Left renal pelvis (tissue), 4 donors: ENCODE results near the gene ZNF205. TPM values are rescaled to one million over a fixed set of nuclear protein-coding genes. Genes with fewer than 3 reads are reported as not detected.
"Not testable (repeated sequence)": the region's sequence is repeated elsewhere in the genome, so short reads cannot be mapped to it uniquely, and the experiment has no call there.

Experiments used
- DNase-seq, 4 donors: peaks; one replicate each; pipeline ENCODE4 v3.0.0-alpha.2; 2013; ENCODE audit warnings: low read depth in 4 of 4, low spot score in 3 of 4
- polyA plus RNA-seq, 4 donors: library from polyadenylated mRNA; unstranded; fragments of 120-200 nt; gene quantifications; one replicate each; pipeline ENCODE4 v1.2.1, GENCODE V29; 2013; ENCODE audit not compliant: insufficient read length in 4 of 4

ZNF205 gene
- polyA plus RNA-seq, 4 donors: 13.1 to 20.6 (median 15.4) TPM

- no peak for DNase-seq
These were observed 15.4 kb downstream of the ZNF205 start for GRCh38 chr16:3127745-3128144.

GRCh38 chr16:3129137-3130131, 17.0 kb downstream of the ZNF205 start:
- no peak for DNase-seq

DNA sequence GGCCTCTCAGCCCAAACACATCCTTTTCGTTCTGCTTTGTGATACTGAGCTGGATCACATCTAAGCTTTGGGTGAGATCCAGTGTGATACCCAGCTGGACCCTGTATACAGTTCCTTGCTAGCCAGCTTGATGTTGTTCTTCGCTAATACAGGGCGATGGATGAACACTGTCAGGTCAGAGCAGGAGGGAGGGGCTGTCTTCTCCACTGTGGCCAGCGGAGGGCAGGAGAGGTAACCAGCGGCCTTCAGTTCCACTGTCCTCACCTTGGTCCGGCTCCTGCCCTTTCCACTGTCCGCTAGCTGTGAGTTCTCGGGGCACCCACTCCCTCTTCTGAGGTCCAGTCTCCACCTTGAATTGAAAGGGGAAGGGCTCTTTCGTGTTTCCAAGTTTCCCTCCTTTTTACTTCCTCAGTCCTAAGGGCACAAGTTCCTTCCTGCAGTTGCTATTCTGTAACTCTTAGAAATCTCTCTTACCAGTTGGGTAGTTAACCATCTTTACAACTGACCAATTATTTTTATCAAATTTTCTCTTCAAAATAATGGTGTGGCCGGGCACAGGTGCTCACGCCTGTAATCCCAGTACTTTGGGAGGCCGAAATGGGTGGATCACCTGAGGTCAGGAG, 19.5 kb downstream of the ZNF205 start:
- DNase-seq: no peak

GRCh38 chr16:3133844-3134243, 21.5 kb downstream of the ZNF205 start:
- no peak for DNase-seq

DNA sequence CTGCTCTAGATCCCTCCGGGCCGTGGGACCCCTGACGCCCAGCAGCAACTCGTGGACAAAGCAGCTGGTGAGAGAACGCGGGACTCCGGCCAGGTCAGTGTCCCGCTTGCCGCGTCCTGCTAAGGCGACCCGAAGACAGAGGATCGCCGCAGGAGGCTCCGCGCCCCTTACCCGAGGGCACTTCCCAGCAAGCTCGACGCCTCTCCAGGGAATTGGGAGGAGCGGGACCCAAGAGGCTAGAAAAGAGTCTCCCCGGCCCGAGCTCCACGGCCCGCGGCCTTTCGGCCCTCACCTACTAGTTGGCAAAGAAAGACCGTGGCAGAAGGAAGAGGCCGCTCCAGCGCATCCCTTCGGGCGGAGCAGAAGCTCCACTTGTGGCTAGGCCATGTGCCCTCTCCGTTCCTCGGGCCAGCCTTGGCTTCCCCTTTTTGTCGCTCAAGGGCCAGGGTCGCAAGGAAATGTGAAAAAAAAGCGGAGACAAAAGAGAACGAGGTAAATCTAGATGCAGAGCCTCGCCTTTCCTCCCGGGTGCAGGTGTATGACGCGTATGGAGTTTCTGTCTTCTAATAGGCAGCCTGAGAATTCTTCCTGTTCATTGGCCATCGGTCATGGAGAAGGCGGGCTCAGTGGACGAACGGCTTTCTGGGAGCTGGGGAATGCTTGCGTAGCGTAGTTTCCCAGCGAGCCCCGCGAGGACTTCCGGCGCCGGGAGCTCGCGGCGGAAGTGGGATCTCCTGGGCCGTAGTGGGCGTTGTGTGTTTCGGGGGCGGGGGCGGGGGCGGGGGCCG, 22.1 kb downstream of the ZNF205 start, which contains the start of gene ZNF213:
ZNF213 (plus strand) TSS at position 692 of the 788 bp plus-strand sequence. CDS start 2,252 bp downstream, outside the sequence.
- DNase-seq: peak; percentile 94 to 99 (median 96)

- no peak for DNase-seq
These were observed 22.8 kb downstream of the ZNF205 start for GRCh38 chr16:3135126-3135715.

DNA sequence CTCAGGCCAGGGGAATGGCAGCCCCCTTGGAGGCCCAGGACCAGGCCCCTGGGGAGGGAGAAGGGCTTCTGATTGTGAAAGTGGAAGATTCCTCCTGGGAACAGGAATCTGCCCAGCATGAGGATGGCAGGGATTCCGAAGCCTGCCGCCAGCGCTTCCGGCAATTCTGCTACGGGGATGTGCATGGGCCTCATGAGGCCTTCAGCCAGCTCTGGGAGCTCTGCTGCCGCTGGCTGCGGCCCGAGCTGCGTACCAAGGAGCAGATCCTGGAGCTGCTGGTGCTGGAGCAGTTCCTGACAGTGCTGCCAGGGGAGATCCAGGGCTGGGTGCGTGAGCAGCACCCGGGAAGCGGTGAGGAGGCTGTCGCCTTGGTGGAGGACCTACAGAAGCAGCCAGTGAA, 24.9 kb downstream of the ZNF205 start:
- no peak for DNase-seq

DNA sequence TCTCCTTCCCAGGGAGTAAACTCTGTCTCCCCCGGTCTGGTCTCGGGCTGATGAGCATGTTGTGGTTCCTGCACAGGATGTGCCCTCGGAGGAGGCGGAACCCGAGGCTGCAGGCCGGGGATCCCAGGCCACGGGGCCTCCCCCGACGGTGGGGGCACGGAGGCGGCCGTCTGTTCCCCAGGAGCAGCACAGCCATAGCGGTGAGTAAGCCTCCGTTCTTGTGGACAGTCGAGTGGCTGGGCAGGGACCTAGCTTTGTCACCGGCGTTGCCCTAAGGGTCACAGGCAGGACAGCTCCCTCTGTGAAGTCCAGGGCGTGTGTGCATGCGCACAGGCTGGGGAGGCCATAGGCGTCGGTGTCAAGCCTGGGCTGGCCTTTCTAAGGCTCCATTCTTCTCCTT, 26.0 kb downstream of the ZNF205 start:
- no peak for DNase-seq

DNA sequence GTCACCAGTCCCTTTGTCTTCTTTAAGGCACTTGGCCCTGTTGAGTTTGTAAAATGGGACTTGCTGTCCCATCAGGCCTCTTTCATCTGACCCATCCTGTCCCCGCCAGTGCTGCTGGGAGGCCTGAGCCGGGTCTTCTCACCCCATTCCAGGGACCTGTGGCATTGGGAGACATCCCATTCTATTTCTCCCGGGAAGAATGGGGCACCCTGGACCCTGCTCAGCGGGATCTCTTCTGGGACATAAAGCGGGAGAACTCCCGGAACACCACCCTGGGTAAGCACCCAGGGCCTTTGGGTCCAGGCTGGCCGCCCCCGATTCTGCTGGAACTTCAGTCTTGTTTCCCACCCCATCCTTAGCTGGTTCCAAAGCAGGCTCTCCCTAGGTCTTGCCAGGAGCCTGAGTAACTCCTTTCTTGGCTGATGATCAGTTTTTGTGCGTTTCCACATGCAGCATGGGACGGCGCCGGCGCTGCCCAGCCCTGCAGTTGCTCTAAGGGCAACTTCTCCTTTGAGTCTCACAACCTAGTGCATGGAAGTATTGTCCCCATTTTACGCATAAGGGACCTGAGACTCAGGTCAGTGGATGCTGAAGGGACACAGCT, 26.5 kb downstream of the ZNF205 start:
- DNase-seq: no peak

- DNase-seq: not testable (repeated sequence)
These were observed 27.2 kb downstream of the ZNF205 start for GRCh38 chr16:3139561-3139960.

- no peak for DNase-seq
These were observed 28.4 kb downstream of the ZNF205 start for GRCh38 chr16:3140603-3141427.

DNA sequence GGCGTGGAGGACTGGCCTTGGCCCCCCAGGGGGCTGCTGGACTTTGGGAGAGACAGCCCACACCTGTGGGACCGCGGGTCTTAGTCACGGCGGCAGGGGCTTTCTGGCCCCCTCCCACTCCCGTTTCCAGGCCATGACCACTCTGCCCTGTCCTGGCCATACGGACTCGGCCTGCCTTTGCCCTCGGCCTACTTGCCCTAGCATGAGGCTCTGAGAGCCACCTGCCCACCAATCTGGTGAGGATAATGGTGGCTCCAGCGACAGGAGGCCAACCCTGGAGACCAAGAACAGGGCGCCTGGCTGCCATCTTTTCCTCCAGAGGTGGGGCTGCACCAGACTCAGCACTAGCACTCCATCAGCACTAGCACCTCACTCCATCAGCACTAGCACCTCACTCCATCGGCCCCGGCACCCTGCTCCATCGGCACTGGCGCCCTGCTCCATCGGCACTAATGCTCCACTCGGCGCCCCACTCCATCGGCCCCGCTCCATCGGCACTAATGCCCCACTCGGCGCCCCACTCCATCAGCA, 29.5 kb downstream of the ZNF205 start:
- no peak for DNase-seq

GRCh38 chr16:3142327-3142726, 29.9 kb downstream of the ZNF205 start:
- DNase-seq: no peak

DNA sequence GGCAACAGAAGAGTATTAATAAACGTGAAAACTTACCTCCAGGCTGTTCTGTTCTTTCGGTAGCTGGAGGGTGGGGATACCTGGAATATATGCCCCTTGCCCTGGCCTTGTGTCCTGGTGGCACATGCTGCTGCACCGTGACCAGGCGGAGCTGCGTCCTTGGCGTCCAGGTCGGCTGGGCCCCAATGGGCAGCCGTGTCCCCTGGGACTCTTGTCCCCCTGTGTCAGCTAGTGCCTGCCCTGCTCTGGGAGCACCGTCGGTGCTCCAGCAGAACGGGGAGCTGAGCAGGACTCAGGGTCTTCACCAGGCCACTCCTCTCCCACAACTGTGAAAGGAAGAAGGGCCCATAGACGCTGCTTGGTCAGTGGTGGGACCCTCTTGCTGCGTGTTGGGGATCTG, 30.4 kb downstream of the ZNF205 start:
- DNase-seq: no peak

DNA sequence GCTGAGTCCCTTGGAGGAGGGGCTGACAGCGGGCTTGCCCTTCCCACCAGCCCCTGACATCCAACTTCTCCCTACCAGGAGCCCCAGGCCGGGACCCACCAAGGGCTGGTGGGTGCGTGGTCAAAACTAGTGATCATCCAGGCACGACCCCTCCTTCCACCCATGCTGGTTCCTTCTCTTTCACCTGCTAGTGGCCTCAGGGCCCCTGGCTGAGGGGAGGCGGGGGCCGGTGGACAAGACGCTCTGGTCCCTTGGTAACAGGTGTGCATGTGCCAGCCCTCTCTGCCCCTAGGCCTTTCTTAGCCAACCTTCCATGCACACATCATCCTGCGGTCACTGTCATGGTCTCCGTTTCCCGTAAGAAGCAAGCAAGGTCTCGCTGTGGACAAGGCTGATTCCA, 30.8 kb downstream of the ZNF205 start:
- no peak for DNase-seq

- no peak for DNase-seq
These were observed 31.4 kb downstream of the ZNF205 start for GRCh38 chr16:3143598-3144320.

DNA sequence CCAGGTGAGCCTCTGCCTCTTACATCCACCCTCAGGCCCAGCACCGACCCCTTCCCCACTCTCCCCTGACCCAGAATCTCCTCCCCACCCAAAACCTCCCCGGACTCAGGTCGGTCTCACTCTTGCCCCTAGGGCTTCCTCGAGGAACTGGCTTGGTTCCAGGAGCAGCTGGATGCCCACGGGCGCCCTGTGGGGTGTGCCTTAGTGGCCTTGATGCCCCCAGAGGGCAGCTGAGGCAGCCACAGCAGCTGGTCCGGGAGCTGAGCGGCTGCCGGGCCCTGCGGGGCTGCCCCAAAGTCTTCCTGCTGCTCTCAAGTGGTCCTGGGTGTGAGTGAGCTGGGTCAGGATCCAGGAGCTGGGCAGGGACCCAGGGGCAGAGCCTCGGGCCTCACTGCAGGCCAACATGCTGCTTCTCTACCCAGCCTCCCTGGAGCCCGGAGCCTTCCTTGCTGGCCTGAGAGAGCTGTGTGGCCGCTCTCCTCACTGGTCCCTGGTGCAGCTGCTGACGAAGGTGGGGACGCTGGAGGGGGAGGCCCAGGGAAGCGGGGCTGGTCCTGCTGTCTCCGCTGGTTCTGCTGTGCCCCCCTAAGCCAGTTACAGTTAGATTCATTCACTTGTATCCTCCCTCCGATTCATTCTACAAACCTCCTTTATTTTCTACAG, 32.1 kb downstream of the ZNF205 start:
- DNase-seq: no peak

DNA sequence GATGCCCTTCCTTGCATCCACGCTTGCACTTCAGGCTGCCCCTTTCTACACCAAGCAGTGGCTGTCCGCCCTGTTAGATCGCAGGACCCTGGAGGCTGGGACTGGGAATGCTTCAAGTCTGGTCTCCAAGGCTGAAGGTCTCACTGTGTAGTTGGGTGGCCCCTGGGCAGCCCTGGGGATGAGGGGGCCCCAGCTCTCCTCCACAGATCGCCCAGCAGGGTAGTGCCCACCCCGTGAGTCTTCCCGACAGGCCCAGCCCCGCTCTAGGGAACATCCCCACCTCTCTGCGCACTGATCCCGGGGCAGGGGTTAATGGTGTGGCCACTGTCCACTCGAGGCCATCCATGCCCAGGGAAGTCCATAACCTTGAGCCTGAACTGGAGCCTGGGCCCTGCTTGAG, 32.8 kb downstream of the ZNF205 start:
- no peak for DNase-seq
